HG02852 (cell line): Measurements from ENCODE around the gene CLEC2B.

Experiments used
- ATAC-seq: cut with Tn5 transposase; IDR thresholded peaks from one replicate; pipeline ENCODE4 v1.9.1; 2021; ENCODE audit warnings: mild to moderate bottlenecking, moderate library complexity; ENCODE audit not compliant: unreplicated experiment

CLEC2B gene

DNA sequence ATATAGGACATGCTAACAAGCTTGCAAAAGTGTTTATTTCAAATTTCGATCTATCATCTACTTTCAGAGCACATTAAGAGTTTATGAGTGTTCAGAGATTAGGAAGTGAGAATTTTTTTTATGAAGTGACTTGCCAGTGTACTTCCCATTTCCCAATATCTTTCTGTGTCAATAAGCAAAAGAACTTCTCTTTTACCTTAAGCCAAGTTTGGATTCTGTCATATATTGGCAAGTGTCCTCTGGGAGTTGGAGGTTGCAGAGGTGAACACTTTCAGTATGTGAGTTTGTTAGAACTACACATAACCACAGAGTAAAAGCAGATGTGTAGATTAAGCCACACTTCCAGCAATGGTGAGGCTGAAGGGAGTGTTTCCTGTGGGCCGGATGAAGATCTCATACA is 58.5 kb downstream of the CLEC2B start:
- ATAC-seq, result no peak

DNA sequence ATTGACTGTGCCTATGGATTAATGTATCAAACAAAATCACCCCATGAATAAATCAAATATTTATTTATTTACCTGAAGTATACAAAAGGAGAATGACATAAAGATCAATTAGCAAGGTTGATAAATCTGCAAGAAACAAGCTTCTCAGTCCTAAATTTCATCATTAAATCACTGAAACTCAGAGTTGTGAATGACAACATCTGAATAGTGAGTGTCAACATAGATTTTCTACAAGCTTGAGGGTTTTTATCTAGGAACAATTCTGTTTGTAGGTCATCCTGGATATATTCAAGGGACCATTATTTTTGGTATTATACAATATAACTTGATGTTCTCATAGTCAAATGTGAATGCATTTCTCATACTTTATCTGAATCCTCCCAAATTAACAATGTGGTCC is 59.3 kb downstream of the CLEC2B start:
- ATAC-seq, result no peak

DNA sequence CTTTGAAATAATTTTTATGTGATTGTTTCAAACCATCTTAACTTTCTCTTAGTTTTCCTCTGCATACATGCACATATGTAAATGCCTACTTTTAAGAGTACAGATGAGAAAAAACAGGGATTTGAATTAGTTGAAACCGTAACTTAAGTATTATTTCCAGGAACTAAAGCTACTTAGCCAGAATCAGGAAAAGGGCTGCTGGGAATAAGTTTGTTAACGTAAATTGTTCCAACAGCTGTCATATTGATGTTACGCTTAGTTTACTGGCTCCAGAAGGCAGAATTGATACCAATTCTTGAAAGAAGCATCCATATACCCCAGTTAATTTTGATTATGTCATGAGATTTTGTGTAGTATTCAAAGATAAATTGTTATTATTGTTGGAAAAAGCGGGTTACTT is 59.8 kb downstream of the CLEC2B start:
- no peak for ATAC-seq

DNA sequence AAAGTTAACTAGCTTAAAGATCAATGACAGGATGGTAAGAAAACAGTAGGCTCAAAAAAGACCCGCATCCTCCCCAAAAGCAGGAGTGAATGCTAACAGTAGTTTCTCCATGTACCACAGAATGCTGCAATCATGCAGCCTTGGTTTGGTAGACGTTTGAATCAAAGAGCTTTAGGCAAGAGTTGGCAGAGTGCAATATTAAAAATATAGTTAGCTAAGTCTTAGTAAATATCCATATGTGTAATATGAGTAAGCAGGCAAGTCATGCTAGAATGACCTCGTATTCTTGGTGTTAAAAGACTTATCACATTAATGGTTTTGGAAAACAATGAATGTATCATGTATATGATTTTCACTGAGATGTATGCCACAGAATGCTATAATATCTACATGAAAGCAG is 60.6 kb downstream of the CLEC2B start:
- ATAC-seq, result no peak

DNA sequence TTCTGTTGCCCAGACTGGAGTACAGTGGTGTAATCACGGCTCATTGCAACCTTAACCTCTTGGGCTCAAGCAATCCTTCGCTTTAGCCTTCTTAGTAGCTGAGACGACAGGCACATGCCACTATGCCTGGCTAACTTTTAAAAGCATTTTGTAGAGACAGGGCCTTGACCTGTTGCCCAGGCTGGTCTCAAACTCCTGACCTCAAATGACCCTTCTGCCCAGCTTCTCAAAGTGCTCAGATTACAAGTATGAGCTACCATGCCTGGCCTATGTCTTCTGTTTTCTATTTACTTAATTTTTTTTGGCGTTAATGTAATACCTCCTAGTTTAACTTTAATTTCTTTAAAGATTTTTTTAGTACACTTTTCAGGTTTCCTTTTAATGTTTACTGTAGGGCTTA is 62.4 kb downstream of the CLEC2B start:
- no peak for ATAC-seq

DNA sequence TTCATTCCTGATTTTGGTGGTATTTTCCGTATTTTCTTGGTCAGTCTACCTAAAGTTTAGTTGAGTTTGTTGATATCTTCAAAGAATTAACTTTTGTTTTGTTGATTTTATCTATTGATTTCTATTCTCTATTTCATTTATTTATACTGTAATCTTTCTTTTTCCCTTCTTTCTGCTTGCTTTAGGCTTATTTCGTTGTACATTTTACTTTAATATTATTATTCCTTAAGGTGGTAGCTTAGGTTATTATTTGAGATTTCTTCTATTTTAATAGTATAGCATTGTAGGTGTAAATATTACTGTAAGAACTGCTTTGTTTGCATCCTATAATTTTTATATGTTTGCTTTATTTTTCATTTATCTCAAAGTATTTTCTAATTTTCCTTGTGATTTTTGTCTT is 63.3 kb downstream of the CLEC2B start:
- no peak for ATAC-seq
